Heart left ventricle (tissue), 13 donors: ENCODE data around the gene SPRYD7.

Experiments
- CTCF ChIP-seq, 12 donors: fragments of 200-600 bp; sonication (generic) in 4 of 12; IDR thresholded peaks; one replicate each; pipeline versions ENCODE4 v1.5.0 to v1.8.0; 2018 to 2022; ENCODE audit warnings: antibody characterized with exemption in 12 of 12, mild to moderate bottlenecking in 5 of 12
- POLR2A ChIP-seq, 2 donors: fragments of 450-650 bp; IDR thresholded peaks; one replicate each; pipeline ENCODE4 v1.6.1; 2017; ENCODE audit warnings: antibody characterized with exemption in 2 of 2, mild to moderate bottlenecking in 2 of 2, moderate library complexity in 2 of 2
- donor health status: ischemic (EF 13 %, LVEDD 7.1; RV severe dilation, severe dysfunction).
- donor health status: DM: no; HTN: yes; CAD: no.
- donor health status: DM: no; HTN: no; CAD: no.
- donor health status: ischemic (EF 25% LVEDD 6.9; RV normal size, moderate dysfunction).
- donor health status: ischemic (EF 25% LVEDD 5.7; RV mildly dilated, moderate dysfunction).
- donor health status: ischemic (EF 35%, LVEDD 5.7; RV mildly dilated, moderate dysfunction).
- donor health status: nonischemic (EF 11% LVEDD 7.7; RV severe dilation, severe dysfunction).
- donor health status: DM: yes; HTN: yes; CAD: no.
- donor health status: PGD.
- donor health status: ischemic (EF 29% LVEDD 5.4; RV normal size, mild dysfunction).
- donor health status: nonischemic (EF 23%, LVEDD 6.1; RV moderate dilation, normal function).

- no peak for TF ChIP-seq POLR2A (IDR thresholded peaks at IDR 0.05)
- TF ChIP-seq CTCF (IDR thresholded peaks at IDR 0.05) = no peak
Measured at GRCh38 chr13:49939321-49939720, 3.2 kb upstream of the SPRYD7 start.
